Neutrophil (primary cell): ENCODE data around the gene MPO.

Experiments used
- H3K27ac ChIP-seq: fragments of 200-600 bp; sonication (generic); 2 replicates; pipeline ENCODE4 v1.5.1; 2016; ENCODE audit warnings: mild to moderate bottlenecking, moderate library complexity
- H3K27me3 ChIP-seq: fragments of 200-600 bp; sonication (generic); 2 replicates; pipeline ENCODE4 v1.6.0; 2016; ENCODE audit warnings: mild to moderate bottlenecking
- H3K36me3 ChIP-seq: fragments of 200-600 bp; sonication (generic); 2 replicates; pipeline ENCODE4 v1.5.1; 2017
- H3K4me1 ChIP-seq, 2 experiments: fragments of 200-600 bp in 1 of 2; sonication (generic) in 1 of 2; 1 replicate in 1 of 2; 2 replicates in 1 of 2; pipeline versions ENCODE4 v1.5.1 to v1.6.1; 2013 to 2016; ENCODE audit warnings: low read depth in 1 of 2, low read length in 1 of 2, mild to moderate bottlenecking in 1 of 2, moderate library complexity in 1 of 2; ENCODE audit not compliant: control insufficient read depth in 1 of 2, insufficient read depth in 1 of 2
- H3K4me3 ChIP-seq, 2 experiments: fragments of 200-600 bp in 1 of 2; sonication (generic) in 1 of 2; 1 replicate in 1 of 2; 2 replicates in 1 of 2; pipeline ENCODE4 v1.5.1; 2013 to 2016; ENCODE audit warnings: low read depth in 1 of 2, low read length in 1 of 2, mild to moderate bottlenecking in 1 of 2, moderate library complexity in 1 of 2
- H3K9me3 ChIP-seq: fragments of 200-600 bp; sonication (generic); 2 replicates; pipeline ENCODE4 v1.5.1; 2016
- CTCF ChIP-seq: fragments of 200-600 bp; sonication (generic); IDR thresholded peaks from 2 replicates; pipeline ENCODE4 v1.5.1; 2016; ENCODE audit warnings: antibody characterized with exemption

Gene MPO

GRCh38 chr17:58276423-58276822 lies 4.3 kb downstream of the MPO start:
- H3K27ac ChIP-seq, result no peak overlapping the region
- H3K4me1 ChIP-seq, result peaks cover 77 to 79% of the 10 kb centered on the region in 2 experiments
- no peaks in the 10 kb centered on the region for H3K9me3 ChIP-seq
- no peaks in the 10 kb centered on the region for H3K36me3 ChIP-seq
- no peak for TF ChIP-seq CTCF
- no peaks in the 10 kb centered on the region for H3K27me3 ChIP-seq
- H3K4me3 ChIP-seq, result no peak overlapping the region

DNA sequence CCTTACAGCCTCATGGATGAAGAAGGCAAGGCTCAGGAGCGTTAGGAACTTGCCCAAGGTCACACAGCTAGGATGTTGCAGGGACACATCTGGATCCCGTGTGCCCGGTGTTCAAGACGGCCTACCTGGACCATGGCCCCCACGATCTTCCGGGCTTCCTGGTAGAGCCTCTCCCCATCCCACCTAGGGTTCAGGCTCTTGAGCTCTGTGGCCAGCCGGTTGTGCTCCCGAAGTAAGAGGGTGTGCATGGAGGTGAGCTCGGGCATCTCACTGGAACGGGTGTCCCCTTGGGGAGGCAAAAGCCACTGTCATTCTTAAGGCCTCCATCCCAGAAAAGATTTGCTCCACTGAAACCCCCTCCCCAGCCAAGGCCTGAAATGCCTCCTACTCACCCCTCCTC lies 5.3 kb downstream of the MPO start:
- no peak overlapping the region for H3K4me3 ChIP-seq
- no peaks in the 10 kb centered on the region for H3K36me3 ChIP-seq
- peaks cover 69 to 77% of the 10 kb centered on the region in 2 experiments for H3K4me1 ChIP-seq
- no peak for TF ChIP-seq CTCF
- no peaks in the 10 kb centered on the region for H3K27me3 ChIP-seq
- H3K27ac ChIP-seq, result no peak overlapping the region
- no peaks in the 10 kb centered on the region for H3K9me3 ChIP-seq

GRCh38 chr17:58273453-58274104 lies 7.2 kb downstream of the MPO start:
- H3K27me3 ChIP-seq, result no peaks in the 10 kb centered on the region
- peaks cover 52 to 60% of the 10 kb centered on the region in 2 experiments for H3K4me1 ChIP-seq
- no peaks in the 10 kb centered on the region for H3K36me3 ChIP-seq
- H3K27ac ChIP-seq, result no peak overlapping the region
- H3K4me3 ChIP-seq, result no peak overlapping the region
- H3K9me3 ChIP-seq, result no peaks in the 10 kb centered on the region
- no peak for TF ChIP-seq CTCF

DNA sequence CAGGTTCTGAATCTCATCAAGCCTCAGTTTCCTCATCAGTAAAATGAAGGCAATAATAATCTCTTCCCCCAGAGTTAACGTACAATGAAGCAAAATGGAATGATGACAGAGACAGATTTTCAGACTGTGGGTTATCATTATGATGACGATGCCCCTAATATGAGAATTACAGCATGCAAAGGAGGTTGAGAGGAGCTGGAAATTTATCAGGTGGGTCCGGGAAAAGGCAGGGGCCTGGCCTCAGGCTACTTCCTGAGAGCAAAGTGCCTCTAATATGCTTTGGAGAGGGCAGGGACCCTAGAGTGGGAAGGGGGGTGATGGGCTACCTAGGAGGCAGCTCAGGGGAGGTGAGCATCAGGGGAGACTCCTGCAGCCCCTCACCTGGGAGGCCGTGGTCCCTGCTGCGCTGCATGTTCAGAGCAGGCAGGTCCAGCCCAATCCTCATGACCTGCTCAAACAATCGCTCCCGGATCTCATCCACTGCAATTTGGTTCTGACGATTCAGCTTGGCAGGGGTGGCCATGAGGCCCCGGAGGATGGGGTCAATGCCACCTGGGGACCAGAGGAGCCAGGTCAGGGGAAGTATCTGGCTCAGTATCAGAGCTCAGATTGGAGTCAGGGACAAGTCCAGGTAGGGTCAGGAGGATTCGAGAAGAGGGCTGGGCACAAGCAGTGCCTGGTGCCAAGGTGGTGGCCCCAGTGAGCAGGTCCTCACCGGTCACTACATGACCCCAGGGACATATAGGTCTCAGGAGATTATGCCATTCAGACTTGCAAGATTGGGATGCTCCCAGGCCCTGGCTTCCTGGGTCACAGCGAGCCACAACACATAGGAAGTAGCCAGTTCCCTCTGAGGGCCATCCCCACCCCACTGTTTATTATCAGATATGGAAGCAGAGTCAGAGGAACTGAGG lies 8.1 kb downstream of the MPO start:
- H3K27me3 ChIP-seq, result no peaks in the 10 kb centered on the region
- no peaks in the 10 kb centered on the region for H3K9me3 ChIP-seq

More for the DNA sequence above, 8.1 kb downstream of the MPO start:
- H3K4me1 ChIP-seq, result peaks cover 43 to 54% of the 10 kb centered on the region in 2 experiments
- TF ChIP-seq CTCF, result no peak
- H3K36me3 ChIP-seq, result no peaks in the 10 kb centered on the region
- H3K4me3 ChIP-seq, result no peak overlapping the region
- H3K27ac ChIP-seq, result no peak overlapping the region
